ENCODE data around the gene SRD5A1.

- TF ChIP-seq POLR2A (IDR thresholded peaks at IDR 0.05) = no peak
- no peak for TF ChIP-seq CTCF (IDR thresholded peaks at IDR 0.05)
Observed at GRCh38 chr5:6638236-6638635, 5.0 kb downstream of the SRD5A1 start.
